ENCODE results near the gene GARRE1.

GRCh38 chr19:34208291-34208884 lies 46.0 kb upstream of the GARRE1 start:
- TF ChIP-seq CTCF (conservative IDR thresholded peaks at IDR 0.05; ENCODE audit: low read depth, low read length) (no peak), CEBPB (IDR thresholded peaks at IDR 0.05; ENCODE audit: low read depth, low read length) (no peak), POLR2A (IDR thresholded peaks at IDR 0.05; ENCODE audit: low read depth, low read length) (no peak), USF2 (IDR thresholded peaks at IDR 0.05; ENCODE audit: low read depth, low read length) (no peak), MAZ (IDR thresholded peaks at IDR 0.05; ENCODE audit: borderline replicate concordance, low read depth, low read length) (no peak), CHD1 (IDR thresholded peaks at IDR 0.05; ENCODE audit: low read depth, low read length) (no peak), SMC3 (IDR thresholded peaks at IDR 0.05; ENCODE audit: low read depth, low read length) (no peak), RFX5 (IDR thresholded peaks at IDR 0.05; ENCODE audit: low read depth, low read length) (no peak), NFE2L2 (IDR thresholded peaks at IDR 0.05; ENCODE audit: low read depth, low read length) (no peak), RCOR1 (IDR thresholded peaks at IDR 0.05; ENCODE audit: insufficient replicate concordance, low read length) (no peak)

Measured in IMR-90 (cell line).